ENCODE data around the gene APBB2.
"Not testable (repeated sequence)": the region's sequence is repeated elsewhere in the genome, so short reads cannot be mapped to it uniquely, and the experiment has no call there.

The APBB2 gene

DNA sequence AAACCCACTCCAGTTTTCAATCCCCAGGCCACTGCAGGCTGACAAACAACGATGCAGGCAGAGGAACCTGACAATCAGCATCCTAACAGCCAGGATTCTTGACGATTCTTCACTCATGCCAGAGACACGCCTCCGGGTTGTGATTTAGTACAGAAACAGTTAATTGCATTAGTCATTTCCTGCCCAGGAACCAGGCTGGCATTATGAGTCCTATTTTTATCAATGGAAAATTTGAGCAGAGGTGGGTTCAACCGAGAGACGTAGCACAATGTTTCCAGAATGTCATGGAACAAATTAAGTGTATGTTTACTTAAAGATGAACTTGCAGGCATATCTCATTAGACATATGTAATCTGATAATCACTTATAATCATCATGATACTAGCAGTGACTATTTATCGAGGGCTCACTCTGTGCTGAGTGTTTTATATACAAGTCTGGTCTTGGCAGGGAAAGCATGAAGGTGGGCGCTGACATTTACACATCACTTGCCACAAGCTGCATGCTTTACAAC is 304.9 kb downstream of the APBB2 start:
- Mint-ChIP-seq H3K27me3 (peaks cover 1% of the 10 kb centered on the region), H3K27ac (no peak overlapping the region), H3K4me3 (no peak overlapping the region), H3K36me3 (ENCODE audit: low read depth) (no peaks in the 10 kb centered on the region), H3K9me3 (peaks cover 5% of the 10 kb centered on the region), H3K4me1 (ENCODE audit: low read depth) (peaks cover 6% of the 10 kb centered on the region)
- intact Hi-C loops (cut with micrococcal nuclease) = no loop called here

- intact Hi-C loops (cut with micrococcal nuclease) = loop anchor here (1.0 kb wide), 1 partner anchor 15 kb away; no protein-coding TSS in a partner anchor
- Mint-ChIP-seq H3K9me3 (no peaks in the 10 kb centered on the region), H3K27me3 (peaks cover 1% of the 10 kb centered on the region), H3K36me3 (ENCODE audit: low read depth) (no peaks in the 10 kb centered on the region), H3K4me1 (ENCODE audit: low read depth) (peaks cover 6% of the 10 kb centered on the region), H3K4me3 (no peak overlapping the region), H3K27ac (no peak overlapping the region)
Measured at GRCh38 chr4:40908702-40909362, 305.5 kb downstream of the APBB2 start.

GRCh38 chr4:40908297-40908696 is 306.0 kb downstream of the APBB2 start:
- Mint-ChIP-seq H3K27ac (no peak overlapping the region), H3K27me3 (peaks cover 1% of the 10 kb centered on the region), H3K36me3 (ENCODE audit: low read depth) (no peaks in the 10 kb centered on the region), H3K4me1 (ENCODE audit: low read depth) (peaks cover 6% of the 10 kb centered on the region), H3K9me3 (no peaks in the 10 kb centered on the region), H3K4me3 (no peak overlapping the region)
- intact Hi-C loops (cut with micrococcal nuclease) = loop anchor here (1.0 kb wide), 1 partner anchor 16 kb away; no protein-coding TSS in a partner anchor

DNA sequence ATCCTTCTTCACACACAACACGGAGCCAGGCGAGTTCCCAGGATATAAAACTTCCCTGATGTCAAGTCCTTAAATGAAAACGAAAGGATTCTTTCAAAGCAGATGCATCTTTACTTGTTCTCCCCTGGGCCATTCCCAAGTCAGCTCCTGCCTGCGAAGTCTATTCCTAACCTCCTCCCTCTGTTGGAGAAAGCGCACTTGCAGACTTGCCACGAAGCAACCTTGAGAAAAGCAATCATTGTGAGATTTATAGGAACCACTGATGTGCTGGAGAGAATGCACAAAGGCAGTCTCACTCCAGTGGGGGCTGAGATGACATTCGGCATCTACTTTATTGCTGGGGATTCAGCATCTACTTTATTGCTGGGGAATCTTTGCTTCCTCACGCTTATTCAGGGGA is 308.9 kb downstream of the APBB2 start:
- Mint-ChIP-seq H3K9me3 (no peaks in the 10 kb centered on the region), H3K27me3 (peaks cover 1% of the 10 kb centered on the region), H3K27ac (no peak overlapping the region)

DNA sequence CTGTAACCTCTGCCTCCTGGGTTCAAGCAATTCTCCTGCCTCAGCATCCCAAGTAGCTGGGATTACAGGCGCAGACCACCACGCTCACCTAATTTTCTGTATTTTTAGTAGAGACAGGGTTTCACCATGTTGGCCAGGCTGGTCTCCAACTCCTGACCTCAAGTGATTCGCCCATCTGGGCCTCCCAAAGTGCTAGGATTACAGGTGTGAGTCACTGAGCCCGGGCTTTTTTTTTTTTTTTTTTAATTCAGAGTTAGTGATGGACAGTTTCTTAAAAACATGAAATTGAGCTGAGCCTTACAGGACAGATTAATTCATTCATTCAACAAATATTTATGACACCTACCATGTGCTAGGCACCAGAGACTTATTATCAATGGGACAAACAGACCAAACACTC is 313.8 kb downstream of the APBB2 start:
- H3K27ac Mint-ChIP-seq; H3K36me3 Mint-ChIP-seq (ENCODE audit: low read depth); H3K9me3 Mint-ChIP-seq; H3K4me3 Mint-ChIP-seq; H3K4me1 Mint-ChIP-seq (ENCODE audit: low read depth); H3K27me3 Mint-ChIP-seq; intact Hi-C loops (cut with micrococcal nuclease): not testable (repeated sequence)

More for the DNA sequence above, 308.9 kb downstream of the APBB2 start:
- Mint-ChIP-seq H3K36me3 (ENCODE audit: low read depth) (no peaks in the 10 kb centered on the region), H3K4me1 (ENCODE audit: low read depth) (no peaks in the 10 kb centered on the region), H3K4me3 (no peak overlapping the region)
- intact Hi-C loops (cut with micrococcal nuclease) = no loop called here

GRCh38 chr4:40897557-40898203 is 316.7 kb downstream of the APBB2 start:
- H3K9me3 Mint-ChIP-seq = no peaks in the 10 kb centered on the region
- no peaks in the 10 kb centered on the region for H3K36me3 Mint-ChIP-seq (ENCODE audit: low read depth)
- H3K4me1 Mint-ChIP-seq (ENCODE audit: low read depth) = peaks cover 5% of the 10 kb centered on the region
- H3K4me3 Mint-ChIP-seq = peak overlapping the region; percentile 50
- intact Hi-C loops (cut with micrococcal nuclease) = loop anchor here (1.0 to 5.0 kb wide), 2 partner anchors 55 to 160 kb away; no protein-coding TSS in a partner anchor
- H3K27ac Mint-ChIP-seq = no peak overlapping the region
- H3K27me3 Mint-ChIP-seq = no peaks in the 10 kb centered on the region

DNA sequence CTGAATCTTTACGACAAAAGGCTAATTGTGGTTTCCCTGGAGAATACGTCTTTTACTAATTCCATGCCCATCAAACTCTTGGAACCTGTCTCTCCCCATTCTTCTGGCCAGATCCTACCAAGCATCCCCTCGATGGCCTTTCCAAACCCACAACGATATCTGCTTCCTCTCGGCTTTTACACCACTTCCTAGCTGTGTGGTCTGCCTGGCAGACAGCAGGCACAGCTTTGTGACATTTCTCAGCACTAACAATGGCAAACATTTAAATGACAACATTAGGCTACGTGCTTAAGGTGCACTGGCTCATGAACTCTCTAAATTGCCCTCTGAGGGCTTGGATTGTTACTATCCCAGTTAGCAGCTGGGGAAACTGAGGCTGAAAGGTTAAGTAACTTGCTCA is 323.6 kb downstream of the APBB2 start:
- no peak overlapping the region for H3K27ac Mint-ChIP-seq
- H3K4me3 Mint-ChIP-seq = no peak overlapping the region
- H3K27me3 Mint-ChIP-seq = peaks cover 4% of the 10 kb centered on the region
- intact Hi-C loops (cut with micrococcal nuclease) = no loop called here
- H3K9me3 Mint-ChIP-seq = no peaks in the 10 kb centered on the region
- no peaks in the 10 kb centered on the region for H3K36me3 Mint-ChIP-seq (ENCODE audit: low read depth)
- H3K4me1 Mint-ChIP-seq (ENCODE audit: low read depth) = peaks cover 18% of the 10 kb centered on the region

GRCh38 chr4:40890199-40890598 is 324.1 kb downstream of the APBB2 start:
- Mint-ChIP-seq H3K27me3 (peaks cover 4% of the 10 kb centered on the region), H3K4me1 (ENCODE audit: low read depth) (peaks cover 18% of the 10 kb centered on the region), H3K27ac (no peak overlapping the region), H3K9me3 (no peaks in the 10 kb centered on the region), H3K36me3 (ENCODE audit: low read depth) (no peaks in the 10 kb centered on the region), H3K4me3 (no peak overlapping the region)
- intact Hi-C loops (cut with micrococcal nuclease) = no loop called here

- Mint-ChIP-seq H3K27ac (no peak overlapping the region), H3K27me3 (peaks cover 4% of the 10 kb centered on the region), H3K36me3 (ENCODE audit: low read depth) (no peaks in the 10 kb centered on the region)
Measured at GRCh38 chr4:40888933-40889332, 325.4 kb downstream of the APBB2 start.

GRCh38 chr4:40887764-40888131 is 326.6 kb downstream of the APBB2 start:
- H3K4me1 Mint-ChIP-seq (ENCODE audit: low read depth) = peaks cover 18% of the 10 kb centered on the region
- no peaks in the 10 kb centered on the region for H3K9me3 Mint-ChIP-seq
- H3K27ac Mint-ChIP-seq = no peak overlapping the region
- no peak overlapping the region for H3K4me3 Mint-ChIP-seq
- peaks cover 4% of the 10 kb centered on the region for H3K27me3 Mint-ChIP-seq
- intact Hi-C loops (cut with micrococcal nuclease) = no loop called here
- H3K36me3 Mint-ChIP-seq (ENCODE audit: low read depth) = no peaks in the 10 kb centered on the region

More at GRCh38 chr4:40888933-40889332, 325.4 kb downstream of the APBB2 start:
- intact Hi-C loops (cut with micrococcal nuclease) = no loop called here
- Mint-ChIP-seq H3K4me3 (no peak overlapping the region), H3K4me1 (ENCODE audit: low read depth) (peaks cover 18% of the 10 kb centered on the region), H3K9me3 (no peaks in the 10 kb centered on the region)

GRCh38 chr4:40886931-40887763 is 327.2 kb downstream of the APBB2 start:
- H3K4me1 Mint-ChIP-seq (ENCODE audit: low read depth) = peaks cover 23% of the 10 kb centered on the region
- H3K27ac Mint-ChIP-seq = no peak overlapping the region
- no peaks in the 10 kb centered on the region for H3K9me3 Mint-ChIP-seq
- peaks cover 4% of the 10 kb centered on the region for H3K27me3 Mint-ChIP-seq
- no peaks in the 10 kb centered on the region for H3K36me3 Mint-ChIP-seq (ENCODE audit: low read depth)
- no peak overlapping the region for H3K4me3 Mint-ChIP-seq
- intact Hi-C loops (cut with micrococcal nuclease) = no loop called here

- Mint-ChIP-seq H3K27ac (no peak overlapping the region), H3K4me1 (ENCODE audit: low read depth) (peaks cover 10% of the 10 kb centered on the region), H3K4me3 (no peak overlapping the region), H3K9me3 (no peaks in the 10 kb centered on the region), H3K36me3 (ENCODE audit: low read depth) (no peaks in the 10 kb centered on the region), H3K27me3 (no peaks in the 10 kb centered on the region)
- intact Hi-C loops (cut with micrococcal nuclease) = no loop called here
Measured at GRCh38 chr4:40881851-40882250, 332.5 kb downstream of the APBB2 start.

DNA sequence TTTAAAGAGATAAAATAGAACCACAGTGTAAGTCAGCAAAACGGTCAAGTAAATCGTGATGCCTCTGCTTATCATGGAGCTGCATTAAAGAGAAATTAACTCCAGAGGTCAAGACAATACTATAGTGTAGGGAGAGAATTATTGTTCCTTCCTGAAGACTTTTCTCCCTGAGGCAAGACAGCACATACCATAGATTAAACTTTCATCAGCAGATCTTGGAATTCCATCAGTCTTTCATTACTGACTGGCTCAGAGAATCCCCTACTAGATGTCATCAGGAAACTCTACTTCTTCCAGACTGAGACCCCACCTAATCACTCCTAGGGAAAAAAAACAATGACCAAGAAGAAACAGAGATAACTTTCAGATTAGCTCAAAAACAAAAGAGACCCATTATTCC is 333.2 kb downstream of the APBB2 start:
- Mint-ChIP-seq H3K9me3 (no peaks in the 10 kb centered on the region), H3K36me3 (ENCODE audit: low read depth) (no peaks in the 10 kb centered on the region), H3K27ac (no peak overlapping the region), H3K4me1 (ENCODE audit: low read depth) (peaks cover 10% of the 10 kb centered on the region), H3K27me3 (no peaks in the 10 kb centered on the region), H3K4me3 (no peak overlapping the region)
- intact Hi-C loops (cut with micrococcal nuclease) = no loop called here

GRCh38 chr4:40878548-40879055 is 335.7 kb downstream of the APBB2 start:
- no peaks in the 10 kb centered on the region for H3K36me3 Mint-ChIP-seq (ENCODE audit: low read depth)
- peaks cover 10% of the 10 kb centered on the region for H3K4me1 Mint-ChIP-seq (ENCODE audit: low read depth)
- no peaks in the 10 kb centered on the region for H3K9me3 Mint-ChIP-seq
- H3K4me3 Mint-ChIP-seq = no peak overlapping the region
- intact Hi-C loops (cut with micrococcal nuclease) = no loop called here
- no peak overlapping the region for H3K27ac Mint-ChIP-seq
- no peaks in the 10 kb centered on the region for H3K27me3 Mint-ChIP-seq
